Measurements from ENCODE around the gene CATSPERD. TPM values are rescaled to one million over a fixed set of nuclear protein-coding genes. Genes with fewer than 3 reads are reported as not detected.
A peak's percentile ranks its signal among the peaks of the same experiment; 100 is the strongest.

Gene CATSPERD
- total RNA-seq, 1 experiment from 2014 or later = not detected

- H3K4me1 ChIP-seq (ENCODE audit: low read length) = peaks cover 12% of the 10 kb centered on the region
- peaks cover 28% of the 10 kb centered on the region for H3K36me3 ChIP-seq (ENCODE audit: insufficient read depth, low read length)
- H3K9ac ChIP-seq (ENCODE audit: low read length) = no peak overlapping the region
- no peak overlapping the region for H3K27ac ChIP-seq (ENCODE audit: low read length)
- no peak overlapping the region for H3K4me3 ChIP-seq (ENCODE audit: low read length)
- H3K9me2 ChIP-seq (replicated peaks; ENCODE audit: insufficient read depth, low read length) = no peaks in the 10 kb centered on the region
- DNase-seq = no peak
- peaks cover 63% of the 10 kb centered on the region for H4K20me1 ChIP-seq (ENCODE audit: insufficient read depth, low read depth, low read length)
- H3K27me3 ChIP-seq (ENCODE audit: low read length) = no peaks in the 10 kb centered on the region
- peaks cover 43% of the 10 kb centered on the region for H3K79me2 ChIP-seq (ENCODE audit: low read length)
- no peaks in the 10 kb centered on the region for H3K9me3 ChIP-seq (ENCODE audit: low read length)
- no peak overlapping the region for H2AFZ ChIP-seq (ENCODE audit: low read length)
- no peak overlapping the region for H3K4me2 ChIP-seq (ENCODE audit: low read depth, low read length, poor library complexity, severe bottlenecking)
These were observed 25.3 kb upstream of the CATSPERD start for GRCh38 chr19:5694956-5695648.

GRCh38 chr19:5695649-5696195 is 24.7 kb upstream of the CATSPERD start:
- Histone ChIP-seq H2AFZ (ENCODE audit: low read length) (no peak overlapping the region), H3K9me2 (replicated peaks; ENCODE audit: insufficient read depth, low read length) (no peaks in the 10 kb centered on the region), H3K27ac (ENCODE audit: low read length) (no peak overlapping the region), H3K4me1 (ENCODE audit: low read length) (peaks cover 12% of the 10 kb centered on the region), H3K4me2 (ENCODE audit: low read depth, low read length, poor library complexity, severe bottlenecking) (no peak overlapping the region), H3K9me3 (ENCODE audit: low read length) (no peaks in the 10 kb centered on the region), H3K27me3 (ENCODE audit: low read length) (no peaks in the 10 kb centered on the region), H3K4me3 (ENCODE audit: low read length) (no peak overlapping the region), H3K9ac (ENCODE audit: low read length) (no peak overlapping the region), H3K36me3 (ENCODE audit: insufficient read depth, low read length) (peaks cover 23% of the 10 kb centered on the region), H3K79me2 (ENCODE audit: low read length) (peaks cover 36% of the 10 kb centered on the region), H4K20me1 (ENCODE audit: insufficient read depth, low read depth, low read length) (peaks cover 61% of the 10 kb centered on the region)
- DNase-seq = peak; percentile 60

- no peaks in the 10 kb centered on the region for H3K9me3 ChIP-seq (ENCODE audit: low read length)
- H3K4me2 ChIP-seq (ENCODE audit: low read depth, low read length, poor library complexity, severe bottlenecking) = no peak overlapping the region
- DNase-seq = no peak
- H3K4me1 ChIP-seq (ENCODE audit: low read length) = peaks cover 12% of the 10 kb centered on the region
- peaks cover 55% of the 10 kb centered on the region for H4K20me1 ChIP-seq (ENCODE audit: insufficient read depth, low read depth, low read length)
- no peak overlapping the region for H3K27ac ChIP-seq (ENCODE audit: low read length)
- peaks cover 17% of the 10 kb centered on the region for H3K36me3 ChIP-seq (ENCODE audit: insufficient read depth, low read length)
- no peak overlapping the region for H3K9ac ChIP-seq (ENCODE audit: low read length)
- no peak overlapping the region for H3K4me3 ChIP-seq (ENCODE audit: low read length)
- H2AFZ ChIP-seq (ENCODE audit: low read length) = no peak overlapping the region
- H3K27me3 ChIP-seq (ENCODE audit: low read length) = no peaks in the 10 kb centered on the region
- peaks cover 30% of the 10 kb centered on the region for H3K79me2 ChIP-seq (ENCODE audit: low read length)
- H3K9me2 ChIP-seq (replicated peaks; ENCODE audit: insufficient read depth, low read length) = no peaks in the 10 kb centered on the region
These were observed 24.0 kb upstream of the CATSPERD start for GRCh38 chr19:5696196-5697021.

DNA sequence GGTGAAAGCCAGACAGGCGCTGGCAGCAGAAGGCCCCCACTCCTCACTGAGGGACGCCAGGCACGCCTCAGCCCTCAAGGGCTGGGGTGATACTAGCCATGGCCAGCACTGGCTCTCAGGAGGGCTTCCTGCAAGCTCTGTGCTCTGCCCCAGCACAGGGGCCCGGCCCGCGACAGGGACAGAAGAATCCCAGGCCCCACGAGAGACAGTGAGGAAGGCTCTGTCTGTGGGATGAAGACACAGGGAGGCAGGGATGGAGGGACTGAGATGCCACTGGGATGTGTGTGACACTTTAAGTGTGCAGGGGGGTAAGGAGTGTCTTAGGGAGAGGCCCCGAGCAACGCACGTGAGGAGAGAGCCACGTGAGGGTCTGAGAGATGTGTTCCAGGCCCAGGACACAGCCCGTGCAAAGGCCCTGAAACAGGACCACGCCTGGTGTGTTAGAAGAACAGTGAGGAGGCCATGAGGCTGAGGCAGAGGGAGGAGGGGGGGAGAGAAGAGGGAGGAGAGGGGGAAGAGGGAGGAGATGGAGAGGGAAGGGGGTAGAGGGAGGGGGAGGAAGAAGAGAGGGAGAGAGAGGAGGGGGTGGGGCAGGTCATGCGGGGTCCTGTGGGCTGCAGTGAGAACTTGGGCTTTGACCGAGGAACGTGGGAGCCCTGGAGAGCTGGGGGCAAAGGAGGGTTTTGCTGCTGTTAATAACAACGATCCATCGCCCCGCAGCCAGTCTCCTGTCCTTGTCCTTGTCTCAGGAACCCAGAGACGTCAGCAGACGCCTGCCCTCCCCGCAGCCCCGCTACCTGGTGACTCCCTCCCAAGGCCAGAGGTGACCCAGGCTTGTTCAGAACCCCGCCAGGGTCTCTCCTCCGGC is 23.2 kb upstream of the CATSPERD start:
- Histone ChIP-seq H3K4me3 (ENCODE audit: low read length) (no peak overlapping the region), H3K9me3 (ENCODE audit: low read length) (no peaks in the 10 kb centered on the region), H3K79me2 (ENCODE audit: low read length) (peaks cover 21% of the 10 kb centered on the region), H3K27me3 (ENCODE audit: low read length) (no peaks in the 10 kb centered on the region), H3K9me2 (replicated peaks; ENCODE audit: insufficient read depth, low read length) (no peaks in the 10 kb centered on the region), H3K36me3 (ENCODE audit: insufficient read depth, low read length) (peaks cover 9% of the 10 kb centered on the region; the same call in 1 of the 2 replicates), H3K4me2 (ENCODE audit: low read depth, low read length, poor library complexity, severe bottlenecking) (no peak overlapping the region), H2AFZ (ENCODE audit: low read length) (no peak overlapping the region), H3K9ac (ENCODE audit: low read length) (no peak overlapping the region), H3K27ac (ENCODE audit: low read length) (no peak overlapping the region), H3K4me1 (ENCODE audit: low read length) (peaks cover 5% of the 10 kb centered on the region), H4K20me1 (ENCODE audit: insufficient read depth, low read depth, low read length) (peaks cover 47% of the 10 kb centered on the region)
- peak; percentile 74 for DNase-seq

DNA sequence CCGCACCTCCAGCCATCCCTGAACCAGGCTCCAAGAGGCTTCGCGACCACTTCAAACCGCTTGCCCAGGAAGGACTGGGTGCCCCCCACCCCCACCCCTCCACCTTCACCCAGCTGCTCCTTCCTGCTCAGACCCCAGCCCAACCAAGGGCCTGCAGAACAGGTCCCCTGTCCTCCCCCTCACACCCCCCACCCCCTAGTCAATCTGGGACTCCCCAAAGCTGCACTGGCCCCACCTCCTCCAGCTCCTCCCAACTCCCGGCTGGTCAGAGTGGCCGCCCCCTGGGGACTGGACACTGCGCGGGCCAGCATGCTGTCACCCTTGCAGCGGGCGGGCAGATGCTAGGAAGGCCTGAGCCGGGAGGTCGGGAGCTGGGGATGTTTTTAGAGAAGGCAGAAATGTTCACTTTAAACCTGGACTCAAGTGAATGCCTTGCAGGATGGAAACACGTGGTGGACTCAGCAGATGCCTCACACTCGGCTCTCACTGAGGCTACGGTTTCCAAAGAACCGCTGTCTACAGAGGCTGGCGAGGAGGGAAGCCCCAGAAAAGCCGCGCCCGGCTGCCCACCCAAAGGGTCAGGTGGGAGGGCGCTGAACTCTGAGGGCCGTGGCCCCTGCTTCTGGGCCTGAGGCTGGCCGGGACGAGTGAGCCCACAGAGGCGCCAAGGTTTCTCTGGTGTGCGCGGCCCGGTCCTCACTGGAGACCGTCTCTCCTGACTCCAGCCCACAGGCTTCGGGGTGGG is 22.4 kb upstream of the CATSPERD start:
- H3K4me3 ChIP-seq (ENCODE audit: low read length) = no peak overlapping the region
- H3K27me3 ChIP-seq (ENCODE audit: low read length) = no peaks in the 10 kb centered on the region
- no peak overlapping the region for H2AFZ ChIP-seq (ENCODE audit: low read length)
- H3K79me2 ChIP-seq (ENCODE audit: low read length) = peaks cover 13% of the 10 kb centered on the region
- H3K4me2 ChIP-seq (ENCODE audit: low read depth, low read length, poor library complexity, severe bottlenecking) = no peak overlapping the region
- peaks cover 4% of the 10 kb centered on the region; the same call in 1 of the 2 replicates for H3K36me3 ChIP-seq (ENCODE audit: insufficient read depth, low read length)
- no peak overlapping the region for H3K27ac ChIP-seq (ENCODE audit: low read length)
- no peaks in the 10 kb centered on the region for H3K4me1 ChIP-seq (ENCODE audit: low read length)
- H3K9me2 ChIP-seq (replicated peaks; ENCODE audit: insufficient read depth, low read length) = no peaks in the 10 kb centered on the region
- H4K20me1 ChIP-seq (ENCODE audit: insufficient read depth, low read depth, low read length) = peaks cover 39% of the 10 kb centered on the region
- no peak for DNase-seq
- no peaks in the 10 kb centered on the region for H3K9me3 ChIP-seq (ENCODE audit: low read length)
- H3K9ac ChIP-seq (ENCODE audit: low read length) = no peak overlapping the region

DNA sequence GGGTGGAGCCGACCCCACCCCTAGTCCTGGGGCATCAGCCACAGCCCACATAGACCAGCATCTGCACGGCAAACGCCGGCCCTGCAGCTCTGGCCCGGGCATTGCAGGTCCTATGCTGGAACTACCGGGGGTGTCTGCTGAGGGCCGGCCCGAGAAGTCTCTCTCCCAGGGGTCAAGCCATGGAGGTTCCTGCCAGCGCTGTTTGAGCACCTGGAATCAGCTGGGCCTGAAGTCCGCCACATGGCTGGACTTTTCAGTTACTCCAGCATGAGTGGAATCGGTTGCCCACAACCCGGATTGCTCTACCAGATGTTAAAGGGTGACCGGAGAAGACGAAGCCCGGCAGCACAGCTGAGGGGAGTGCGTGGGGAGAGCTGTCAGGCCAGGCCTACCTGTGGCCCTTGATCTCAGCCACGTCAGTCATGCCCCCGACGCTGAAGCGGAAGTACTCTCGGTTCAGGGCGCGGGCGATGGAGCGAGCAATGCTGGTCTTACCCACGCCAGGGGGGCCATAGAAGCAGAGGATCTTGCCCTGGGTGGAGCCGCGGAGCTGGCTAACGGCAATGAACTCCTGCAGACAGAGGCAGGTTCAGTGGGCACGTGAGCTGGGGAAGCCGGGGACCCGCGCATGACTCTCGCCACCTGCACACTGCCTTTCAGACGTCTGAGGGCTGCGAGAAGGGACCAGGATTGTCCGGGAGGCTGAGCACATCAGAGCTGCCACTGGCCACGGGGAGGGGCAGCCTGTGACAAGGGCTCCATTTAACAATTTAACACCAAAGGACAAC is 21.6 kb upstream of the CATSPERD start:
- Histone ChIP-seq H4K20me1 (ENCODE audit: insufficient read depth, low read depth, low read length) (peaks cover 31% of the 10 kb centered on the region), H3K9me2 (replicated peaks; ENCODE audit: insufficient read depth, low read length) (no peaks in the 10 kb centered on the region), H3K4me2 (ENCODE audit: low read depth, low read length, poor library complexity, severe bottlenecking) (no peak overlapping the region), H3K9me3 (ENCODE audit: low read length) (no peaks in the 10 kb centered on the region), H3K79me2 (ENCODE audit: low read length) (peaks cover 5% of the 10 kb centered on the region), H3K27me3 (ENCODE audit: low read length) (no peaks in the 10 kb centered on the region), H2AFZ (ENCODE audit: low read length) (no peak overlapping the region), H3K27ac (ENCODE audit: low read length) (no peak overlapping the region), H3K4me1 (ENCODE audit: low read length) (no peaks in the 10 kb centered on the region), H3K36me3 (ENCODE audit: insufficient read depth, low read length) (peaks cover 8% of the 10 kb centered on the region), H3K4me3 (ENCODE audit: low read length) (no peak overlapping the region), H3K9ac (ENCODE audit: low read length) (no peak overlapping the region)
- DNase-seq = no peak

- peaks cover 10% of the 10 kb centered on the region for H3K36me3 ChIP-seq (ENCODE audit: insufficient read depth, low read length)
- H3K27me3 ChIP-seq (ENCODE audit: low read length) = no peaks in the 10 kb centered on the region
- peaks cover 17% of the 10 kb centered on the region; the same call in 1 of the 2 replicates for H4K20me1 ChIP-seq (ENCODE audit: insufficient read depth, low read depth, low read length)
- H3K4me1 ChIP-seq (ENCODE audit: low read length) = no peaks in the 10 kb centered on the region
- H3K9me2 ChIP-seq (replicated peaks; ENCODE audit: insufficient read depth, low read length) = no peaks in the 10 kb centered on the region
- H2AFZ ChIP-seq (ENCODE audit: low read length) = no peak overlapping the region
- no peak overlapping the region for H3K9ac ChIP-seq (ENCODE audit: low read length)
- no peak overlapping the region for H3K27ac ChIP-seq (ENCODE audit: low read length)
- H3K4me3 ChIP-seq (ENCODE audit: low read length) = no peak overlapping the region
- no peak for DNase-seq
- H3K9me3 ChIP-seq (ENCODE audit: low read length) = no peaks in the 10 kb centered on the region
- H3K79me2 ChIP-seq (ENCODE audit: low read length) = no peaks in the 10 kb centered on the region
- no peak overlapping the region for H3K4me2 ChIP-seq (ENCODE audit: low read depth, low read length, poor library complexity, severe bottlenecking)
These were observed 19.9 kb upstream of the CATSPERD start for GRCh38 chr19:5700455-5701092.

Data from Karpas-422 (cell line).